ENCODE measurements around the gene STRADB. TPM values are rescaled to one million over a fixed set of nuclear protein-coding genes. Genes with fewer than 3 reads are reported as not detected.

STRADB gene
- total RNA-seq, 1 experiment from 2014 or later = 24.0 TPM

GRCh38 chr2:201441409-201441808 lies 10.1 kb upstream of the STRADB start:
- TF ChIP-seq CTCF (conservative IDR thresholded peaks at IDR 0.05) (no peak), EZH2 (IDR thresholded peaks at IDR 0.05; ENCODE audit: low read depth) (no peak)
- Histone ChIP-seq H3K79me2 (ENCODE audit: low read depth) (peaks cover 18% of the 10 kb centered on the region), H3K9me3 (ENCODE audit: insufficient read depth, low read depth) (no peaks in the 10 kb centered on the region), H3F3A (ENCODE audit: insufficient read depth, low read depth) (peaks cover 11% of the 10 kb centered on the region), H3K4me3 (no peak overlapping the region), H3K27ac (no peak overlapping the region), H3K4me2 (no peak overlapping the region; the same call in 1 of the 2 replicates), H3K27me3 (ENCODE audit: insufficient read depth, low read depth) (no peaks in the 10 kb centered on the region), H2AFZ (no peak overlapping the region), H3K36me3 (ENCODE audit: low read depth) (no peaks in the 10 kb centered on the region), H3K4me1 (replicated peaks; ENCODE audit: insufficient read depth) (peaks cover 16% of the 10 kb centered on the region), H4K20me1 (ENCODE audit: insufficient read depth) (no peaks in the 10 kb centered on the region), H3K9me2 (ENCODE audit: insufficient read depth) (no peaks in the 10 kb centered on the region)
- ChIA-PET CTCF (interaction anchor here (1.0 kb wide), 1 partner anchor 26 kb away, joined by 4 read pairs; no protein-coding TSS in a partner anchor), POLR2A (ENCODE audit: unreplicated experiment) (no interaction called here)
- no peak for DNase-seq
- intact Hi-C loops (cut with micrococcal nuclease; ENCODE audit: unreplicated experiment) = no loop called here
- BruUV-seq (replicated peaks) = no TSS peak

- ChIA-PET POLR2A (ENCODE audit: unreplicated experiment) (no interaction called here), CTCF (no interaction called here)
- H3K27ac ChIP-seq = no peak overlapping the region
- H2AFZ ChIP-seq = no peak overlapping the region
- H3K4me3 ChIP-seq = no peak overlapping the region
- no peak overlapping the region for H3K4me2 ChIP-seq
- intact Hi-C loops (cut with micrococcal nuclease; ENCODE audit: unreplicated experiment) = no loop called here
- H3F3A ChIP-seq (ENCODE audit: insufficient read depth, low read depth) = peaks cover 17% of the 10 kb centered on the region
- H3K4me1 ChIP-seq (replicated peaks; ENCODE audit: insufficient read depth) = peaks cover 33% of the 10 kb centered on the region
- no peaks in the 10 kb centered on the region for H3K27me3 ChIP-seq (ENCODE audit: insufficient read depth, low read depth)
- no peaks in the 10 kb centered on the region for H3K36me3 ChIP-seq (ENCODE audit: low read depth)
- TF ChIP-seq EZH2 (IDR thresholded peaks at IDR 0.05; ENCODE audit: low read depth) (no peak), CTCF (conservative IDR thresholded peaks at IDR 0.05) (no peak)
- H3K79me2 ChIP-seq (ENCODE audit: low read depth) = peaks cover 20% of the 10 kb centered on the region
- H3K9me3 ChIP-seq (ENCODE audit: insufficient read depth, low read depth) = no peaks in the 10 kb centered on the region
- no peaks in the 10 kb centered on the region for H4K20me1 ChIP-seq (ENCODE audit: insufficient read depth)
- no peaks in the 10 kb centered on the region for H3K9me2 ChIP-seq (ENCODE audit: insufficient read depth)
- no TSS peak for BruUV-seq (replicated peaks)
- DNase-seq = no peak
These were observed 6.6 kb upstream of the STRADB start for GRCh38 chr2:201444746-201445465.

GRCh38 chr2:201447086-201447485 lies 4.5 kb upstream of the STRADB start:
- no peak overlapping the region for H2AFZ ChIP-seq
- no peaks in the 10 kb centered on the region for H4K20me1 ChIP-seq (ENCODE audit: insufficient read depth)
- H3K9me3 ChIP-seq (ENCODE audit: insufficient read depth, low read depth) = no peaks in the 10 kb centered on the region
- no peaks in the 10 kb centered on the region for H3K9me2 ChIP-seq (ENCODE audit: insufficient read depth)
- H3K36me3 ChIP-seq (ENCODE audit: low read depth) = no peaks in the 10 kb centered on the region
- peaks cover 31% of the 10 kb centered on the region for H3K79me2 ChIP-seq (ENCODE audit: low read depth)
- H3K4me2 ChIP-seq = no peak overlapping the region
- CTCF ChIA-PET = no interaction called here
- peaks cover 25% of the 10 kb centered on the region for H3K4me1 ChIP-seq (replicated peaks; ENCODE audit: insufficient read depth)
- POLR2A ChIA-PET (ENCODE audit: unreplicated experiment) = no interaction called here
- no peaks in the 10 kb centered on the region for H3K27me3 ChIP-seq (ENCODE audit: insufficient read depth, low read depth)
- no peak for DNase-seq
- H3K27ac ChIP-seq = no peak overlapping the region
- peaks cover 8% of the 10 kb centered on the region; the same call in 1 of the 2 replicates for H3F3A ChIP-seq (ENCODE audit: insufficient read depth, low read depth)
- BruUV-seq (replicated peaks) = no TSS peak
- no peak overlapping the region for H3K4me3 ChIP-seq
- intact Hi-C loops (cut with micrococcal nuclease; ENCODE audit: unreplicated experiment) = no loop called here
- TF ChIP-seq CTCF (conservative IDR thresholded peaks at IDR 0.05) (no peak), EZH2 (IDR thresholded peaks at IDR 0.05; ENCODE audit: low read depth) (no peak)
